Astrocyte (in vitro differentiated cells and primary cell): ENCODE measurements around the gene ATF6B.

Experiments used
- EZH2 ChIP-seq: IDR thresholded peaks from 2 replicates; pipeline ENCODE4 v1.6.1; 2012; ENCODE audit warnings: mild to moderate bottlenecking, low read length, inconsistent platforms; ENCODE audit not compliant: insufficient read depth
- TF ChIP-seq, protein P1 (sequence below): IDR thresholded peaks from 2 replicates; pipeline ENCODE4 v1.5.1; 2011; ENCODE audit warnings: low read depth, mild to moderate bottlenecking, inconsistent platforms, low read length, moderate library complexity; ENCODE audit not compliant: insufficient read depth

DNA sequence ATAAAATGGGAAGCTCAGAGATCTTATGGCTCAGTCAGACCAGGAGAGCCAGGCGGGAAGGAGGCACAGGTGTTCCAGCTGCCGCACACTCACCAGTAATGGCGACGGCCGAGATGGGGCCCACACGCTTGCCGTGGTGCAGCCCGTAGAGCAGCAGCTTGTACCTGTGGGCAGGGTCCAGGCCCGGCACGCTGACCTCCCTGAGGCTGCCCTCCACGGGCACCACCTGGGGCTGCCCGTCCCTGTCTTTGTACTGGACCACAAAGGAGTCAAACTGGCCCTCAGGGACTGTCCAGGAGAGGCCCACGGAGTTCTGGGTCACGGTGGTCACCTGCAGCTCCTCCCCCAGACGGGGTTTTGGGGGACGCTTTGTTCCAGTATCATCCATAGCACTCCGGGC is 58.6 kb downstream of the ATF6B start:
- TF ChIP-seq, protein P1, sequence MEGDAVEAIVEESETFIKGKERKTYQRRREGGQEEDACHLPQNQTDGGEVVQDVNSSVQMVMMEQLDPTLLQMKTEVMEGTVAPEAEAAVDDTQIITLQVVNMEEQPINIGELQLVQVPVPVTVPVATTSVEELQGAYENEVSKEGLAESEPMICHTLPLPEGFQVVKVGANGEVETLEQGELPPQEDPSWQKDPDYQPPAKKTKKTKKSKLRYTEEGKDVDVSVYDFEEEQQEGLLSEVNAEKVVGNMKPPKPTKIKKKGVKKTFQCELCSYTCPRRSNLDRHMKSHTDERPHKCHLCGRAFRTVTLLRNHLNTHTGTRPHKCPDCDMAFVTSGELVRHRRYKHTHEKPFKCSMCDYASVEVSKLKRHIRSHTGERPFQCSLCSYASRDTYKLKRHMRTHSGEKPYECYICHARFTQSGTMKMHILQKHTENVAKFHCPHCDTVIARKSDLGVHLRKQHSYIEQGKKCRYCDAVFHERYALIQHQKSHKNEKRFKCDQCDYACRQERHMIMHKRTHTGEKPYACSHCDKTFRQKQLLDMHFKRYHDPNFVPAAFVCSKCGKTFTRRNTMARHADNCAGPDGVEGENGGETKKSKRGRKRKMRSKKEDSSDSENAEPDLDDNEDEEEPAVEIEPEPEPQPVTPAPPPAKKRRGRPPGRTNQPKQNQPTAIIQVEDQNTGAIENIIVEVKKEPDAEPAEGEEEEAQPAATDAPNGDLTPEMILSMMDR, result no peak
- TF ChIP-seq EZH2, result no peak
